HG03060 (cell line): Measurements from ENCODE around the gene CRYGB.
"Not testable (repeated sequence)": the region's sequence is repeated elsewhere in the genome, so short reads cannot be mapped to it uniquely, and the experiment has no call there.

Experiments
- ATAC-seq: cut with Tn5 transposase; IDR thresholded peaks from one replicate; pipeline ENCODE4 v1.9.1; 2021; ENCODE audit warnings: low read depth, moderate number of reproducible peaks; ENCODE audit not compliant: unreplicated experiment

Gene CRYGB

GRCh38 chr2:208122248-208122647 lies 23.7 kb downstream of the CRYGB start:
- ATAC-seq: no peak

GRCh38 chr2:208118918-208119317 lies 27.0 kb downstream of the CRYGB start:
- no peak for ATAC-seq

GRCh38 chr2:208117390-208117789 lies 28.6 kb downstream of the CRYGB start:
- not testable (repeated sequence) for ATAC-seq

- ATAC-seq: no peak
These were observed 33.0 kb downstream of the CRYGB start for GRCh38 chr2:208112969-208113368.

- not testable (repeated sequence) for ATAC-seq
These were observed 33.6 kb downstream of the CRYGB start for GRCh38 chr2:208112273-208112745.

- ATAC-seq: no peak
These were observed 42.3 kb downstream of the CRYGB start for GRCh38 chr2:208103616-208104015.

GRCh38 chr2:208101716-208102631 lies 44.0 kb downstream of the CRYGB start:
- ATAC-seq: no peak

- ATAC-seq: no peak
These were observed 46.1 kb downstream of the CRYGB start for GRCh38 chr2:208099682-208100470.

- not testable (repeated sequence) for ATAC-seq
These were observed 47.3 kb downstream of the CRYGB start for GRCh38 chr2:208098701-208099100.

GRCh38 chr2:208098267-208098666 lies 47.7 kb downstream of the CRYGB start:
- no peak for ATAC-seq

- no peak for ATAC-seq
These were observed 48.2 kb downstream of the CRYGB start for GRCh38 chr2:208097801-208098200.

GRCh38 chr2:208097313-208097712 lies 48.6 kb downstream of the CRYGB start:
- no peak for ATAC-seq

- ATAC-seq: no peak
These were observed 49.9 kb downstream of the CRYGB start for GRCh38 chr2:208096080-208096479.

- no peak for ATAC-seq
These were observed 52.8 kb downstream of the CRYGB start for GRCh38 chr2:208093128-208093527.
